Measurements from ENCODE around the gene SLIT3.

Gene SLIT3

GRCh38 chr5:168778536-168778935, 522.4 kb downstream of the SLIT3 start:
- H3K36me3 ChIP-seq (ENCODE audit: low read length), result no peaks in the 10 kb centered on the region
- H2AFZ ChIP-seq (ENCODE audit: low read depth, low read length, severe bottlenecking), result no peak overlapping the region

GRCh38 chr5:168777651-168778050, 523.3 kb downstream of the SLIT3 start:
- no peaks in the 10 kb centered on the region for H3K79me2 ChIP-seq (ENCODE audit: insufficient read depth, low read length)
- H3K4me2 ChIP-seq (ENCODE audit: low read depth, low read length, poor library complexity, severe bottlenecking), result no peak overlapping the region
- H3F3A ChIP-seq (ENCODE audit: insufficient read depth), result no peaks in the 10 kb centered on the region
- TF ChIP-seq EZH2phosphoT487 (conservative IDR thresholded peaks at IDR 0.05; ENCODE audit: low read length), result no peak
- no peaks in the 10 kb centered on the region for H3K9me2 ChIP-seq (replicated peaks; ENCODE audit: insufficient read depth, low read length)
- no peak overlapping the region for H3K27ac ChIP-seq (ENCODE audit: low read depth, low read length)
- H2AFZ ChIP-seq (ENCODE audit: low read depth, low read length, severe bottlenecking), result no peak overlapping the region
- no peak overlapping the region for H3K4me3 ChIP-seq (ENCODE audit: insufficient read depth, low read length, poor library complexity, severe bottlenecking)
- H3K36me3 ChIP-seq (ENCODE audit: low read length), result no peaks in the 10 kb centered on the region
- no peaks in the 10 kb centered on the region for H4K20me1 ChIP-seq (ENCODE audit: low read depth, low read length)
- no peaks in the 10 kb centered on the region for H3K27me3 ChIP-seq (ENCODE audit: low read length)
- H3K9ac ChIP-seq (ENCODE audit: low read length), result no peak overlapping the region
- H3K9me3 ChIP-seq (ENCODE audit: insufficient read depth, low read length), result no peaks in the 10 kb centered on the region

More at GRCh38 chr5:168778536-168778935, 522.4 kb downstream of the SLIT3 start:
- H3K27me3 ChIP-seq (ENCODE audit: low read length), result no peaks in the 10 kb centered on the region
- H3K27ac ChIP-seq (ENCODE audit: low read depth, low read length), result no peak overlapping the region
- no peaks in the 10 kb centered on the region for H4K20me1 ChIP-seq (ENCODE audit: low read depth, low read length)
- no peak overlapping the region for H3K9ac ChIP-seq (ENCODE audit: low read length)
- H3K4me3 ChIP-seq (ENCODE audit: insufficient read depth, low read length, poor library complexity, severe bottlenecking), result no peak overlapping the region
- TF ChIP-seq EZH2phosphoT487 (conservative IDR thresholded peaks at IDR 0.05; ENCODE audit: low read length), result no peak
- no peak for TF ChIP-seq CTCF (IDR thresholded peaks at IDR 0.05; ENCODE audit: insufficient read depth, low read length, poor library complexity, severe bottlenecking)
- H3K4me2 ChIP-seq (ENCODE audit: low read depth, low read length, poor library complexity, severe bottlenecking), result no peak overlapping the region
- H3F3A ChIP-seq (ENCODE audit: insufficient read depth), result no peaks in the 10 kb centered on the region
- H3K9me3 ChIP-seq (ENCODE audit: insufficient read depth, low read length), result no peaks in the 10 kb centered on the region
- no peaks in the 10 kb centered on the region for H3K9me2 ChIP-seq (replicated peaks; ENCODE audit: insufficient read depth, low read length)
- no peaks in the 10 kb centered on the region for H3K79me2 ChIP-seq (ENCODE audit: insufficient read depth, low read length)

- no peaks in the 10 kb centered on the region for H3K27me3 ChIP-seq (ENCODE audit: low read length)
- no peaks in the 10 kb centered on the region for H3K9me3 ChIP-seq (ENCODE audit: insufficient read depth, low read length)
- H3K27ac ChIP-seq (ENCODE audit: low read depth, low read length), result no peak overlapping the region
These were observed 524.9 kb downstream of the SLIT3 start for GRCh38 chr5:168776070-168776469.

More at GRCh38 chr5:168776070-168776469, 524.9 kb downstream of the SLIT3 start:
- H3F3A ChIP-seq (ENCODE audit: insufficient read depth), result no peaks in the 10 kb centered on the region
- H3K79me2 ChIP-seq (ENCODE audit: insufficient read depth, low read length), result no peaks in the 10 kb centered on the region
- H4K20me1 ChIP-seq (ENCODE audit: low read depth, low read length), result no peaks in the 10 kb centered on the region
- no peak overlapping the region for H3K4me3 ChIP-seq (ENCODE audit: insufficient read depth, low read length, poor library complexity, severe bottlenecking)
- H3K36me3 ChIP-seq (ENCODE audit: low read length), result no peaks in the 10 kb centered on the region
- H3K4me2 ChIP-seq (ENCODE audit: low read depth, low read length, poor library complexity, severe bottlenecking), result no peak overlapping the region
- H3K9ac ChIP-seq (ENCODE audit: low read length), result no peak overlapping the region
- H2AFZ ChIP-seq (ENCODE audit: low read depth, low read length, severe bottlenecking), result no peak overlapping the region
- TF ChIP-seq CTCF (IDR thresholded peaks at IDR 0.05; ENCODE audit: insufficient read depth, low read length, poor library complexity, severe bottlenecking) (no peak), EZH2phosphoT487 (conservative IDR thresholded peaks at IDR 0.05; ENCODE audit: low read length) (no peak)
- H3K9me2 ChIP-seq (replicated peaks; ENCODE audit: insufficient read depth, low read length), result no peaks in the 10 kb centered on the region

Data from SU-DHL-6 (cell line).